ENCODE data around the gene NDST4. TPM values are rescaled to one million over a fixed set of nuclear protein-coding genes. Genes with fewer than 3 reads are reported as not detected.

Gene NDST4
- total and polyA plus RNA-seq, 2 of the 13 experiments (the other 11 are each of a cell fraction or from before 2014, with no cell fraction given), result not detected

DNA sequence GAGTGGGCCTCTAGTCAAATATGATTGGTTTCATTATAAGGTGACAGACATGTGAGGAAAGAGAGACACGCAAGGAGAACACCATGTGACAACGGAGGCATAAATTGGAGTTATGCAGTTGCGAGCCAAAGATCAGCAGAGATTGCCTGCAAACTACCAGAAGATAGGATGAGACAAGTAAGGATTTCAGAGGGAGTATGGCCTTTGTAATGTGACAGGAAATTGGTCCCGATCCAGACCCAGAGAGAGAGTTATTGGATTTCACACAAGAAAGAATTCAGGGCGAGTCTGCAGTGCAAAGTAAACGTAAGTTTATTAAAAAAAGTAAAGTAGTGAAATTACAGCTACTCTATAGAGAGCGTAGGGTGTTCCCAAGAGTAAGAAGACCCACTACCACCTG is 35.7 kb upstream of the NDST4 start:
- CTCF ChIA-PET (ENCODE audit: low intra/inter-chr PET ratio, low total read pairs), result no interaction called here
- H3K27me3 ChIP-seq (ENCODE audit: control insufficient read depth in 1 of 2, insufficient read depth in 2 of 2, low read length in 2 of 2), result no peaks in the 10 kb centered on the region; a peak in 1 of 5 replicates
- no peaks in the 10 kb centered on the region for H3K36me3 ChIP-seq (replicated peaks in 1 of 2; ENCODE audit: control insufficient read depth in 1 of 2, insufficient read depth in 2 of 2, low read length in 2 of 2)
- intact Hi-C loops (cut with micrococcal nuclease; ENCODE audit: unreplicated experiment), result no loop called here
- H3K4me1 ChIP-seq (ENCODE audit: insufficient read depth, low read length), result no peaks in the 10 kb centered on the region
- 13% methylated on average over 7 of the region's 7 CpGs for WGBS (ENCODE audit: low lambda C conversion rate)
- H3K9me3 ChIP-seq (ENCODE audit: low read length), result no peaks in the 10 kb centered on the region
- FAIRE-seq (no peak), DNase-seq (ENCODE audit: low spot score) (no peak), ATAC-seq (no peak)
- no peak overlapping the region for H3K4me3 ChIP-seq (replicated peaks in 1 of 3; ENCODE audit: insufficient read depth in 1 of 3, low read depth in 2 of 3, low read length in 3 of 3)
- H3K27ac ChIP-seq (ENCODE audit: extremely low read length, insufficient read depth, low read length), result no peak overlapping the region
- POLR2A ChIA-PET, result no interaction called here
- in situ Hi-C loops (cut with HindIII; ENCODE audit: extremely low pct_ligation_motif_present, low pct_unique_long_range_greater_than_20kb), result no loop called here
- BruUV-seq (replicated peaks), result no TSS peak
- H3K79me2 ChIP-seq (ENCODE audit: insufficient read depth, low read length), result no peaks in the 10 kb centered on the region
- TF ChIP-seq ZNF792 (CRISPR knock-in tag; IDR thresholded peaks at IDR 0.05), result no peak
- TF ChIP-seq IRX3 (CRISPR knock-in tag; IDR thresholded peaks at IDR 0.05; ENCODE audit: borderline replicate concordance, low read depth), result no peak
- TF ChIP-seq ZMYM4 (CRISPR knock-in tag; IDR thresholded peaks at IDR 0.05), result no peak
- no peak for TF ChIP-seq RBFOX2 (IDR thresholded peaks at IDR 0.05; ENCODE audit: low read depth, low read length)
- TF ChIP-seq JUND (CRISPR knock-in tag; IDR thresholded peaks at IDR 0.05), result no peak
- TF ChIP-seq ZNF776 (CRISPR knock-in tag; IDR thresholded peaks at IDR 0.05), result no peak
- TF ChIP-seq ZNF788 (CRISPR knock-in tag; IDR thresholded peaks at IDR 0.05; ENCODE audit: borderline replicate concordance), result no peak
- no peak for TF ChIP-seq MED13 (CRISPR knock-in tag; IDR thresholded peaks at IDR 0.05)
- no peak for TF ChIP-seq ONECUT2 (CRISPR knock-in tag; IDR thresholded peaks at IDR 0.05)
- TF ChIP-seq, protein P1, sequence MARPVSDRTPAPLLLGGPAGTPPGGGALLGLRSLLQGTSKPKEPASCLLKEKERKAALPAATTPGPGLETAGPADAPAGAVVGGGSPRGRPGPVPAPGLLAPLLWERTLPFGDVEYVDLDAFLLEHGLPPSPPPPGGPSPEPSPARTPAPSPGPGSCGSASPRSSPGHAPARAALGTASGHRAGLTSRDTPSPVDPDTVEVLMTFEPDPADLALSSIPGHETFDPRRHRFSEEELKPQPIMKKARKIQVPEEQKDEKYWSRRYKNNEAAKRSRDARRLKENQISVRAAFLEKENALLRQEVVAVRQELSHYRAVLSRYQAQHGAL (CRISPR knock-in tag; IDR thresholded peaks at IDR 0.05; ENCODE audit: not compliant biosample characterization), result no peak
- TF ChIP-seq, protein P2, sequence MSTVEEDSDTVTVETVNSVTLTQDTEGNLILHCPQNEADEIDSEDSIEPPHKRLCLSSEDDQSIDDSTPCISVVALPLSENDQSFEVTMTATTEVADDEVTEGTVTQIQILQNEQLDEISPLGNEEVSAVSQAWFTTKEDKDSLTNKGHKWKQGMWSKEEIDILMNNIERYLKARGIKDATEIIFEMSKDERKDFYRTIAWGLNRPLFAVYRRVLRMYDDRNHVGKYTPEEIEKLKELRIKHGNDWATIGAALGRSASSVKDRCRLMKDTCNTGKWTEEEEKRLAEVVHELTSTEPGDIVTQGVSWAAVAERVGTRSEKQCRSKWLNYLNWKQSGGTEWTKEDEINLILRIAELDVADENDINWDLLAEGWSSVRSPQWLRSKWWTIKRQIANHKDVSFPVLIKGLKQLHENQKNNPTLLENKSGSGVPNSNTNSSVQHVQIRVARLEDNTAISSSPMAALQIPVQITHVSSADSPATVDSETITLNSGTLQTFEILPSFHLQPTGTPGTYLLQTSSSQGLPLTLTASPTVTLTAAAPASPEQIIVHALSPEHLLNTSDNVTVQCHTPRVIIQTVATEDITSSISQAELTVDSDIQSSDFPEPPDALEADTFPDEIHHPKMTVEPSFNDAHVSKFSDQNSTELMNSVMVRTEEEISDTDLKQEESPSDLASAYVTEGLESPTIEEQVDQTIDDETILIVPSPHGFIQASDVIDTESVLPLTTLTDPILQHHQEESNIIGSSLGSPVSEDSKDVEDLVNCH (CRISPR knock-in tag; IDR thresholded peaks at IDR 0.05), result no peak
- TF ChIP-seq ZNF3 (CRISPR knock-in tag; IDR thresholded peaks at IDR 0.05), result no peak
- TF ChIP-seq, protein P3, sequence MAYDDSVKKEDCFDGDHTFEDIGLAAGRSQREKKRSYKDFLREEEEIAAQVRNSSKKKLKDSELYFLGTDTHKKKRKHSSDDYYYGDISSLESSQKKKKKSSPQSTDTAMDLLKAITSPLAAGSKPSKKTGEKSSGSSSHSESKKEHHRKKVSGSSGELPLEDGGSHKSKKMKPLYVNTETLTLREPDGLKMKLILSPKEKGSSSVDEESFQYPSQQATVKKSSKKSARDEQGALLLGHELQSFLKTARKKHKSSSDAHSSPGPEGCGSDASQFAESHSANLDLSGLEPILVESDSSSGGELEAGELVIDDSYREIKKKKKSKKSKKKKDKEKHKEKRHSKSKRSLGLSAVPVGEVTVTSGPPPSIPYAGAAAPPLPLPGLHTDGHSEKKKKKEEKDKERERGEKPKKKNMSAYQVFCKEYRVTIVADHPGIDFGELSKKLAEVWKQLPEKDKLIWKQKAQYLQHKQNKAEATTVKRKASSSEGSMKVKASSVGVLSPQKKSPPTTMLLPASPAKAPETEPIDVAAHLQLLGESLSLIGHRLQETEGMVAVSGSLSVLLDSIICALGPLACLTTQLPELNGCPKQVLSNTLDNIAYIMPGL (CRISPR knock-in tag; IDR thresholded peaks at IDR 0.05; ENCODE audit: borderline replicate concordance in 1 of 2, low read depth in 1 of 2), result no peak
- TF ChIP-seq ZNF777 (CRISPR knock-in tag; IDR thresholded peaks at IDR 0.05), result no peak
- no peak for TF ChIP-seq ZNF839 (CRISPR knock-in tag; IDR thresholded peaks at IDR 0.05; ENCODE audit: borderline replicate concordance)
- no peak for TF ChIP-seq PHF5A (CRISPR knock-in tag; IDR thresholded peaks at IDR 0.05; ENCODE audit: low read depth, unreplicated experiment)
- TF ChIP-seq YEATS4 (CRISPR knock-in tag; IDR thresholded peaks at IDR 0.05; ENCODE audit: borderline replicate concordance), result no peak
- no peak for TF ChIP-seq CEBPB (IDR thresholded peaks at IDR 0.05; ENCODE audit: borderline replicate concordance, low read depth, low read length)
- no peak for TF ChIP-seq ZNF781 (CRISPR knock-in tag; IDR thresholded peaks at IDR 0.05; ENCODE audit: borderline replicate concordance, not compliant biosample characterization)
- TF ChIP-seq TAF15 (IDR thresholded peaks at IDR 0.05; ENCODE audit: low read depth, low read length, poor library complexity, severe bottlenecking), result no peak
- H4K20me1 ChIP-seq (ENCODE audit: insufficient read depth, low read length), result no peaks in the 10 kb centered on the region
- H3K9ac ChIP-seq (ENCODE audit: insufficient read depth, low read depth, low read length), result no peak overlapping the region
- no peak overlapping the region for H2AFZ ChIP-seq (ENCODE audit: low read length)
- H3K4me2 ChIP-seq (ENCODE audit: low read depth, low read length), result no peak overlapping the region
